A673 (cell line): ENCODE results near the gene KLHDC9. TPM values are rescaled to one million over a fixed set of nuclear protein-coding genes. Genes with fewer than 3 reads are reported as not detected.
A peak's percentile ranks its signal among the peaks of the same experiment; 100 is the strongest.

Source experiments
- BruUV-seq: library from RNA; stranded (reverse); fragments of 400-500 nt; replicated peaks from 2 replicates; lab custom pipeline; 2021; lab: Mats Ljungman, UMichigan
- CTCF ChIA-PET: fragments of 300-600 bp; sonication (Branson Sonifier 250); formaldehyde crosslinking; loops from one replicate; lab custom pipeline; 2022; ENCODE audit warnings: antibody characterized with exemption; lab: Charles Lee
- POLR2A ChIA-PET: fragments of 300-600 bp; sonication (Branson Sonifier 250); formaldehyde crosslinking; loops from one replicate; lab custom pipeline; 2022; ENCODE audit warnings: antibody characterized with exemption; ENCODE audit not compliant: low non-redundant PET; lab: Charles Lee
- DNase-seq: peaks from one replicate; pipeline ENCODE4 v3.0.0-alpha.2; 2015; ENCODE audit warnings: low spot score
- H3K27ac ChIP-seq: fragments of 200-600 bp; sonication (generic); 2 replicates; pipeline ENCODE4 v1.5.1; 2016; ENCODE audit warnings: mixed run types, low read depth, mild to moderate bottlenecking, mixed read lengths, antibody characterized with exemption, low read length; ENCODE audit not compliant: poor library complexity, severe bottlenecking
- H3K27me3 ChIP-seq: fragments of 200-600 bp; sonication (generic); replicated peaks from 2 replicates; pipeline ENCODE4 v1.6.1; 2017; ENCODE audit warnings: mixed run types, low read depth, mild to moderate bottlenecking, mixed read lengths, antibody characterized with exemption, low read length; ENCODE audit not compliant: insufficient read depth, poor library complexity
- H3K36me3 ChIP-seq: fragments of 200-600 bp; sonication (generic); 2 replicates; pipeline ENCODE4 v1.6.1; 2016; ENCODE audit warnings: mixed run types, mild to moderate bottlenecking, mixed read lengths, antibody characterized with exemption, low read length; ENCODE audit not compliant: insufficient read depth, poor library complexity, severe bottlenecking
- H3K4me1 ChIP-seq: fragments of 200-600 bp; sonication (generic); 2 replicates; pipeline ENCODE4 v1.6.1; 2017; ENCODE audit warnings: mixed run types, mild to moderate bottlenecking, mixed read lengths, antibody characterized with exemption, low read length; ENCODE audit not compliant: insufficient read depth, poor library complexity, severe bottlenecking
- H3K4me3 ChIP-seq: fragments of 200-600 bp; sonication (generic); 2 replicates; pipeline ENCODE4 v1.5.1; 2016; ENCODE audit warnings: low read depth, mixed run types, mild to moderate bottlenecking, mixed read lengths, low read length; ENCODE audit not compliant: poor library complexity, severe bottlenecking
- H3K9me3 ChIP-seq: fragments of 200-600 bp; sonication (generic); 2 replicates; pipeline ENCODE4 v1.6.1; 2016; ENCODE audit warnings: mixed run types, low read depth, mild to moderate bottlenecking, mixed read lengths, antibody characterized with exemption, low read length; ENCODE audit not compliant: poor library complexity, severe bottlenecking
- EZH2 ChIP-seq: fragments of 200-600 bp; sonication (generic); IDR thresholded peaks from 2 replicates; pipeline ENCODE4 v1.6.1; 2017; ENCODE audit warnings: borderline replicate concordance, low read depth, mild to moderate bottlenecking, mixed read lengths, antibody characterized with exemption, low read length; ENCODE audit not compliant: poor library complexity, severe bottlenecking
- intact Hi-C: fragments of 100-400 bp; cut with micrococcal nuclease; formaldehyde crosslinking; loops from one replicate; pipeline ENCODE4 v1.10.0; 2022; ENCODE audit not compliant: unreplicated experiment
- total RNA-seq: library from RNA; stranded (reverse); gene quantifications from 2 replicates; pipeline ENCODE4 v1.2.3, GENCODE V29; 2021
- TF ChIP-seq, protein P1 (sequence below): fragments of 300-800, 200-600 bp; sonication (generic); conservative IDR thresholded peaks from 2 replicates; pipeline ENCODE4 v1.5.1; 2017; ENCODE audit warnings: low read depth, mild to moderate bottlenecking, antibody characterized with exemption, low read length, moderate library complexity, mixed read lengths

KLHDC9 gene
- total RNA-seq, 1 experiment from 2014 or later = 1.7 TPM

GRCh38 chr1:161128591-161129420 is 30.6 kb downstream of the KLHDC9 start:
- peaks cover 53% of the 10 kb centered on the region for H3K36me3 ChIP-seq
- no peak overlapping the region for H3K4me3 ChIP-seq
- no TSS peak for BruUV-seq
- H3K9me3 ChIP-seq = no peaks in the 10 kb centered on the region
- no peaks in the 10 kb centered on the region for H3K27me3 ChIP-seq
- CTCF ChIA-PET = no interaction called here
- H3K27ac ChIP-seq = no peak overlapping the region
- POLR2A ChIA-PET = no interaction called here
- peaks cover 14% of the 10 kb centered on the region for H3K4me1 ChIP-seq
- DNase-seq = no peak
- TF ChIP-seq, protein P1, sequence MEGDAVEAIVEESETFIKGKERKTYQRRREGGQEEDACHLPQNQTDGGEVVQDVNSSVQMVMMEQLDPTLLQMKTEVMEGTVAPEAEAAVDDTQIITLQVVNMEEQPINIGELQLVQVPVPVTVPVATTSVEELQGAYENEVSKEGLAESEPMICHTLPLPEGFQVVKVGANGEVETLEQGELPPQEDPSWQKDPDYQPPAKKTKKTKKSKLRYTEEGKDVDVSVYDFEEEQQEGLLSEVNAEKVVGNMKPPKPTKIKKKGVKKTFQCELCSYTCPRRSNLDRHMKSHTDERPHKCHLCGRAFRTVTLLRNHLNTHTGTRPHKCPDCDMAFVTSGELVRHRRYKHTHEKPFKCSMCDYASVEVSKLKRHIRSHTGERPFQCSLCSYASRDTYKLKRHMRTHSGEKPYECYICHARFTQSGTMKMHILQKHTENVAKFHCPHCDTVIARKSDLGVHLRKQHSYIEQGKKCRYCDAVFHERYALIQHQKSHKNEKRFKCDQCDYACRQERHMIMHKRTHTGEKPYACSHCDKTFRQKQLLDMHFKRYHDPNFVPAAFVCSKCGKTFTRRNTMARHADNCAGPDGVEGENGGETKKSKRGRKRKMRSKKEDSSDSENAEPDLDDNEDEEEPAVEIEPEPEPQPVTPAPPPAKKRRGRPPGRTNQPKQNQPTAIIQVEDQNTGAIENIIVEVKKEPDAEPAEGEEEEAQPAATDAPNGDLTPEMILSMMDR = no peak
- TF ChIP-seq EZH2 = no peak
- intact Hi-C loops = no loop called here

- H3K9me3 ChIP-seq = no peaks in the 10 kb centered on the region
- H3K4me3 ChIP-seq = no peak overlapping the region
- DNase-seq = no peak
- CTCF ChIA-PET = no interaction called here
- peaks cover 45% of the 10 kb centered on the region for H3K36me3 ChIP-seq
- H3K27me3 ChIP-seq = no peaks in the 10 kb centered on the region
- no TSS peak for BruUV-seq
- peaks cover 15% of the 10 kb centered on the region for H3K4me1 ChIP-seq
- no peak for TF ChIP-seq EZH2
- TF ChIP-seq, protein P1 = no peak
- intact Hi-C loops = no loop called here
- POLR2A ChIA-PET = no interaction called here
- no peak overlapping the region for H3K27ac ChIP-seq
These were observed 32.1 kb downstream of the KLHDC9 start for GRCh38 chr1:161130266-161130665.

- CTCF ChIA-PET = interaction anchor here (0.5 to 1.1 kb wide), 2 partner anchors 16 to 32 kb away, joined by 3 read pairs; no protein-coding TSS in a partner anchor
- DNase-seq = peak; percentile 15
These were observed 33.6 kb downstream of the KLHDC9 start for GRCh38 chr1:161131523-161132409.

More at GRCh38 chr1:161131523-161132409, 33.6 kb downstream of the KLHDC9 start:
- H3K4me1 ChIP-seq = peaks cover 15% of the 10 kb centered on the region
- peak overlapping the region; percentile 97 for H3K27ac ChIP-seq
- TF ChIP-seq EZH2 = no peak
- TF ChIP-seq, protein P1 = no peak
- peaks cover 37% of the 10 kb centered on the region for H3K36me3 ChIP-seq
- H3K27me3 ChIP-seq = no peaks in the 10 kb centered on the region
- intact Hi-C loops = loop anchor here (2.0 kb wide), 2 partner anchors 21 to 87 kb away; partner anchors contain the start of genes UFC1 and USF1
- POLR2A ChIA-PET = interaction anchor here (0.5 to 0.7 kb wide), 2 partner anchors 34 to 38 kb away, joined by 5 to 8 read pairs; partner anchors contain the start of gene PPOX
- no peaks in the 10 kb centered on the region for H3K9me3 ChIP-seq
- BruUV-seq = no TSS peak
- H3K4me3 ChIP-seq = peak overlapping the region; percentile 98
